ENCODE measurements around the gene MBNL2.

Gene MBNL2

DNA sequence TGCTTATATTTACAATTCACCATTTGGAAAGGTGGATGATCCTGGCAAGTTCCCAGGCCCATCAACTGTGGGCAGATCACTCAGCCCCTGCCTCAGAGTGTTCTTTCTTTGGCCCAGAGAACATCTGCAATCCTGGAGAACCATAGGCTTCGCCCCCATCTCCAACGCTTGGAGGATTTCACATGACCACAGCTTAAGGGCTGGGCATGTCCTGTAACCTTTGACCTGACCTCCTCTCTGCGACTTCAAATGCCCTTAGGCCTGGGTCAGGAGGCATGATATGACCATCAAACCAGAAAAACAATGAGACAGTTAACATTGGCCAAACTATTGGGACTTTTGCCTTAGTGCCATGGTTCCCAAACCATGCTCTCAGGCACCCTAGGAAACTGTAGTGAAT, 7.2 kb upstream of the MBNL2 start:
- Histone ChIP-seq H3K27me3 (no peaks in the 10 kb centered on the region), H3K4me1 (no peaks in the 10 kb centered on the region), H3K9me3 (no peaks in the 10 kb centered on the region), H3K4me3 (ENCODE audit: low read depth, low read length) (no peak overlapping the region), H3K36me3 (no peaks in the 10 kb centered on the region)
- DNase-seq: no peak
- TF ChIP-seq, protein P1, sequence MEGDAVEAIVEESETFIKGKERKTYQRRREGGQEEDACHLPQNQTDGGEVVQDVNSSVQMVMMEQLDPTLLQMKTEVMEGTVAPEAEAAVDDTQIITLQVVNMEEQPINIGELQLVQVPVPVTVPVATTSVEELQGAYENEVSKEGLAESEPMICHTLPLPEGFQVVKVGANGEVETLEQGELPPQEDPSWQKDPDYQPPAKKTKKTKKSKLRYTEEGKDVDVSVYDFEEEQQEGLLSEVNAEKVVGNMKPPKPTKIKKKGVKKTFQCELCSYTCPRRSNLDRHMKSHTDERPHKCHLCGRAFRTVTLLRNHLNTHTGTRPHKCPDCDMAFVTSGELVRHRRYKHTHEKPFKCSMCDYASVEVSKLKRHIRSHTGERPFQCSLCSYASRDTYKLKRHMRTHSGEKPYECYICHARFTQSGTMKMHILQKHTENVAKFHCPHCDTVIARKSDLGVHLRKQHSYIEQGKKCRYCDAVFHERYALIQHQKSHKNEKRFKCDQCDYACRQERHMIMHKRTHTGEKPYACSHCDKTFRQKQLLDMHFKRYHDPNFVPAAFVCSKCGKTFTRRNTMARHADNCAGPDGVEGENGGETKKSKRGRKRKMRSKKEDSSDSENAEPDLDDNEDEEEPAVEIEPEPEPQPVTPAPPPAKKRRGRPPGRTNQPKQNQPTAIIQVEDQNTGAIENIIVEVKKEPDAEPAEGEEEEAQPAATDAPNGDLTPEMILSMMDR (IDR thresholded peaks at IDR 0.05; ENCODE audit: low read depth, low read length): no peak

DNA sequence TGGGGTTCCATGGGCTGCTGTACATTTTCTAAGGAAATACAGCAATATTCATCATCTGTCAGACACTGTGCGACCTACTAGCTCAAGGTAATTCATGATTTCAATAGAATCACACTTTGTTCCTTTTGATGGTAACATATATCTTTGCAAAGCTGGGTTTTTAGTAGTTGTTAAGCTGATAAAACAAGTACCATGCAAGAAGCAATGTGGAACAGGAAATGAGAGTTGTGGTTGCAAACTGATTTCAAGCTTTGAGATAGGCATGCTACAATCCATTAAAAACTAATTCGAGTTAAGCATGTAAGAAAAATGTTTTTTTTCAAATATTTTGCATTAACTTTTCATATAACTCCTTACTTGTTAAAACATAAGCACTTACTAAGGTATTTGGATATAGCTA, 6.8 kb upstream of the MBNL2 start:
- H3K9me3 ChIP-seq: no peaks in the 10 kb centered on the region
- no peaks in the 10 kb centered on the region for H3K27me3 ChIP-seq
- DNase-seq: no peak
- no peaks in the 10 kb centered on the region for H3K4me1 ChIP-seq
- H3K36me3 ChIP-seq: no peaks in the 10 kb centered on the region
- H3K4me3 ChIP-seq (ENCODE audit: low read depth, low read length): no peak overlapping the region
- TF ChIP-seq, protein P1 (IDR thresholded peaks at IDR 0.05; ENCODE audit: low read depth, low read length): no peak

- TF ChIP-seq, protein P1 (IDR thresholded peaks at IDR 0.05; ENCODE audit: low read depth, low read length): no peak
Observed at GRCh38 chr13:97219226-97219625, 2.9 kb upstream of the MBNL2 start.

DNA sequence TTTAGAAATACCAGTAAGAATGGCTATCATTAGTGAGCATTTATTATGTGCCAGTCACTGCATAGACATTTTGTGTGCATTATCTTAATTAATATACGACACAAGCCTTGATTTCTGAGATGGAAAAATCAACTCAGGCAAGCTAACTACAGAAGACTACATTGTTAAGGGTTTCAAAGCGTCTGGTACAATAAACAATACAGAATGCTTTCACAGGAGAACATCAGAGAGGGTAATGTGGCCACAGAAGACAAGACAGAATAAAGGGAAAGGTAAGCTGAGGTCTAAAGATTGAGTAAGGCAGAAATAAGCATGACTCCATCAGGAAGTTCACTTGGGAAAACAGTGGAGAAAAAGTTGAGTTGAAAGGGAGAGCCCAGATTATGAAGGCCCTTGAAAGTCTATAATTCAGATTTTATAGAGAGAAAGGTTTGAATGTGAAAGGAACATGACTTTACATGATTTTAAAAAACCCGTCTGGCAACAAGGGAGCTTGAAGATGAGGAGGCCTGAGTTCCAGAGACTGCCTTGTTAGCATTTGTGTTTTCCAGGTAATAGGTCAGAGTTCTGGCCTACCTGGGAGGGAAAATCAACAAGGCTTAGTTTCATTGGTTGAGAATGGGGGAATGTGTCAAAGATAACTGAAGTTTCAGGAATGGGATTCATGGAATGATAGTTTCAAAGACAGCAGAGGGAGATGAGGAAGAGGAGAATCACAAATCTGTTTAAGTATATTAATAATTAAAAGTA, 1.8 kb upstream of the MBNL2 start:
- Histone ChIP-seq H3K4me3 (ENCODE audit: low read depth, low read length) (no peak overlapping the region), H3K4me1 (no peaks in the 10 kb centered on the region), H3K9me3 (no peaks in the 10 kb centered on the region), H3K27me3 (no peaks in the 10 kb centered on the region), H3K36me3 (no peaks in the 10 kb centered on the region)
- no peak for DNase-seq
- TF ChIP-seq, protein P1 (IDR thresholded peaks at IDR 0.05; ENCODE audit: low read depth, low read length): no peak

More at GRCh38 chr13:97219226-97219625, 2.9 kb upstream of the MBNL2 start:
- Histone ChIP-seq H3K9me3 (no peaks in the 10 kb centered on the region), H3K27me3 (no peaks in the 10 kb centered on the region), H3K4me3 (ENCODE audit: low read depth, low read length) (no peak overlapping the region), H3K36me3 (no peaks in the 10 kb centered on the region), H3K4me1 (no peaks in the 10 kb centered on the region)
- no peak for DNase-seq

GRCh38 chr13:97221046-97221445, 1.1 kb upstream of the MBNL2 start:
- H3K4me3 ChIP-seq (ENCODE audit: low read depth, low read length): no peak overlapping the region; the same call in 1 of the 2 replicates
- no peaks in the 10 kb centered on the region for H3K27me3 ChIP-seq
- peaks cover under 1% of the 10 kb centered on the region; the same call in 1 of the 2 replicates for H3K4me1 ChIP-seq
- no peak for DNase-seq
- TF ChIP-seq, protein P1 (IDR thresholded peaks at IDR 0.05; ENCODE audit: low read depth, low read length): no peak
- H3K9me3 ChIP-seq: no peaks in the 10 kb centered on the region
- H3K36me3 ChIP-seq: no peaks in the 10 kb centered on the region

DNA sequence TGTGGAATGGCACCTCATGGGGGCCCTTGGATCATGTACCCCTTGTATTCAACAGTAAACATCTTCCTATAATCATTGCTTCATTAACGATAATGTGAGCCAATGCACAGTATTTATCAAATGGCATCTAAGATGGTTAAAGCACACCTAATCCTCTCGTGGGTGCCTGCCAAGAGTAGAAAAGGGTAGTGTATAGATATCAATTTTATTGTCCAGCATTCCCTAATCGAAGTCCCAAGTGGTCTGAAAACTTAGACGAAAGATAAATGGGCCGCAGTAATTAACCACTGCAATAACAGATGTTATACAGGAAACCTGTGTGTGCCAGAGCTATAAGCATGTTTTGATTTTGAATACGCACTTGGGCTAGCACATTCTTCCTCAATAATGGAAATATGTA, 667 bp upstream of the MBNL2 start:
- DNase-seq: no peak

More for the DNA sequence above, 667 bp upstream of the MBNL2 start:
- Histone ChIP-seq H3K9me3 (no peaks in the 10 kb centered on the region), H3K4me3 (ENCODE audit: low read depth, low read length) (peak overlapping the region; percentile 85), H3K4me1 (peaks cover 4% of the 10 kb centered on the region), H3K27me3 (no peaks in the 10 kb centered on the region), H3K36me3 (no peaks in the 10 kb centered on the region)
- TF ChIP-seq, protein P1 (IDR thresholded peaks at IDR 0.05; ENCODE audit: low read depth, low read length): no peak
